CD8-positive, alpha-beta memory T cell (primary cell): ENCODE results near the gene FAM177A1. TPM values are rescaled to one million over a fixed set of nuclear protein-coding genes. Genes with fewer than 3 reads are reported as not detected.
A peak's percentile ranks its signal among the peaks of the same experiment; 100 is the strongest.
"Not testable (repeated sequence)": the region's sequence is repeated elsewhere in the genome, so short reads cannot be mapped to it uniquely, and the experiment has no call there.

Experiments used
- CTCF ChIA-PET: fragments of 350-600 bp; sonication (Branson Sonifier 250); formaldehyde crosslinking; loops from one replicate; lab custom pipeline; 2021; ENCODE audit warnings: antibody characterized with exemption; lab: Charles Lee
- POLR2A ChIA-PET: fragments of 350-600 bp; sonication (Branson Sonifier 250); formaldehyde crosslinking; loops from one replicate; lab custom pipeline; 2021; ENCODE audit warnings: antibody characterized with exemption; lab: Charles Lee
- DNase-seq, 5 donors: peaks; one replicate each; pipeline versions ENCODE4 v3.0.0 to v3.0.0-alpha.2; 2020 to 2022; ENCODE audit warnings: mixed read lengths in 1 of 5
- H3K27ac ChIP-seq: one replicate; pipeline ENCODE4 v1.7.0; 2013; ENCODE audit warnings: low read depth, mild to moderate bottlenecking, low read length, moderate library complexity
- H3K27me3 ChIP-seq: 2 replicates; pipeline ENCODE4 v1.7.0; 2013; ENCODE audit warnings: low read length, mild to moderate bottlenecking; ENCODE audit not compliant: insufficient read depth, poor library complexity, severe bottlenecking
- H3K36me3 ChIP-seq: 2 replicates; pipeline ENCODE4 v1.7.0; 2013; ENCODE audit warnings: mild to moderate bottlenecking, low read length, moderate library complexity; ENCODE audit not compliant: insufficient read depth
- H3K4me1 ChIP-seq: 2 replicates; pipeline ENCODE4 v1.7.0; 2013; ENCODE audit warnings: mild to moderate bottlenecking, low read length, moderate library complexity; ENCODE audit not compliant: insufficient read depth
- H3K4me3 ChIP-seq: 2 replicates; pipeline ENCODE4 v1.7.0; 2013; ENCODE audit warnings: mild to moderate bottlenecking, low read length
- H3K9me3 ChIP-seq: 2 replicates; pipeline ENCODE4 v1.7.0; 2013; ENCODE audit warnings: mild to moderate bottlenecking, low read length
- H3K27ac Mint-ChIP-seq, 8 donors: one replicate each; pipeline ENCODE4 v1.8.0; 2020 to 2021; ENCODE audit warnings: mixed read lengths in 8 of 8, mild to moderate bottlenecking in 6 of 8, inconsistent platforms in 3 of 8, moderate library complexity in 3 of 8
- H3K27me3 Mint-ChIP-seq, 2 donors: one replicate each; pipeline ENCODE4 v1.8.0; 2020 to 2021; ENCODE audit warnings: mixed read lengths in 2 of 2, mild to moderate bottlenecking in 1 of 2, moderate library complexity in 1 of 2
- H3K36me3 Mint-ChIP-seq, 3 donors: one replicate each; pipeline ENCODE4 v1.8.0; 2020 to 2021; ENCODE audit warnings: mixed read lengths in 3 of 3, inconsistent platforms in 1 of 3, mild to moderate bottlenecking in 1 of 3
- H3K4me1 Mint-ChIP-seq, 3 donors: one replicate each; pipeline ENCODE4 v1.8.0; 2020 to 2021; ENCODE audit warnings: mixed read lengths in 3 of 3, inconsistent platforms in 1 of 3, mild to moderate bottlenecking in 1 of 3
- H3K4me3 Mint-ChIP-seq, 7 donors: one replicate each; pipeline ENCODE4 v1.8.0; 2020 to 2021; ENCODE audit warnings: mixed read lengths in 7 of 7, mild to moderate bottlenecking in 6 of 7, moderate library complexity in 4 of 7, inconsistent platforms in 2 of 7
- H3K9me3 Mint-ChIP-seq, 5 donors: one replicate each; pipeline ENCODE4 v1.8.0; 2020 to 2022; ENCODE audit warnings: mixed read lengths in 5 of 5, mild to moderate bottlenecking in 3 of 5, moderate library complexity in 2 of 5, inconsistent platforms in 1 of 5
- polyA plus RNA-seq: library from polyadenylated mRNA; unstranded; fragments of 300-500 nt; fragmentation: Illumina TruSeq; gene quantifications from one replicate; pipeline ENCODE4 v1.2.3, GENCODE V29; 2021
- total RNA-seq, 2 experiments: library from RNA; stranded (reverse); gene quantifications; one replicate each; pipeline ENCODE4 v1.2.3, GENCODE V29; 2021

Gene FAM177A1
- total and polyA plus RNA-seq, 3 experiments from 2014 or later, result 43.1 to 54.6 (median 47.4) TPM

GRCh38 chr14:35088514-35088913, 42.4 kb downstream of the FAM177A1 start:
- POLR2A ChIA-PET, result no interaction called here
- Mint-ChIP-seq H3K27ac (peak overlapping the region in 3 of 8 donors; percentile 2 to 48 (median 38)), H3K4me1 (no peaks in the 10 kb centered on the region)

GRCh38 chr14:35094645-35095044, 48.6 kb downstream of the FAM177A1 start:
- H3K27ac ChIP-seq, H3K9me3 Mint-ChIP-seq, H3K4me1 ChIP-seq, H3K9me3 ChIP-seq, H3K27me3 ChIP-seq, DNase-seq, H3K4me3 Mint-ChIP-seq, H3K27me3 Mint-ChIP-seq, H3K4me3 ChIP-seq, CTCF ChIA-PET, H3K4me1 Mint-ChIP-seq: not testable (repeated sequence)
- Mint-ChIP-seq H3K36me3 (peaks cover 0 to 73% (median 12%) of the 10 kb centered on the region in 3 donors), H3K27ac (peak overlapping the region in 2 of 8 donors; percentile 22 to 41)
- POLR2A ChIA-PET, result interaction anchor here (0.6 kb wide), 3 partner anchors 88 to 499 kb away, joined by 4 read pairs; no protein-coding TSS in a partner anchor
- H3K36me3 ChIP-seq, result peaks cover 25% of the 10 kb centered on the region

More at GRCh38 chr14:35088514-35088913, 42.4 kb downstream of the FAM177A1 start:
- Histone ChIP-seq H3K27ac (no peak overlapping the region), H3K27me3 (no peaks in the 10 kb centered on the region), H3K4me1 (no peaks in the 10 kb centered on the region), H3K9me3 (no peaks in the 10 kb centered on the region), H3K4me3 (no peak overlapping the region), H3K36me3 (peaks cover 11% of the 10 kb centered on the region)
- Mint-ChIP-seq H3K9me3 (no peaks in the 10 kb centered on the region), H3K27me3 (no peaks in the 10 kb centered on the region), H3K4me3 (no peak overlapping the region), H3K36me3 (peaks cover 4 to 68% (median 13%) of the 10 kb centered on the region in 3 donors)
- DNase-seq, result no peak
- CTCF ChIA-PET, result no interaction called here

- ChIA-PET CTCF (no interaction called here), POLR2A (no interaction called here)
- Mint-ChIP-seq H3K27me3 (no peaks in the 10 kb centered on the region), H3K4me1 (peaks cover 6 to 17% (median 16%) of the 10 kb centered on the region in 3 donors), H3K9me3 (no peaks in the 10 kb centered on the region), H3K4me3 (no peak overlapping the region), H3K27ac (no peak overlapping the region), H3K36me3 (peaks cover 16 to 74% (median 29%) of the 10 kb centered on the region in 3 donors)
- Histone ChIP-seq H3K27ac (no peak overlapping the region), H3K27me3 (no peaks in the 10 kb centered on the region), H3K4me1 (no peaks in the 10 kb centered on the region), H3K9me3 (no peaks in the 10 kb centered on the region), H3K36me3 (peaks cover 22% of the 10 kb centered on the region), H3K4me3 (no peak overlapping the region)
- no peak for DNase-seq
These were observed 61.8 kb downstream of the FAM177A1 start for GRCh38 chr14:35107866-35108265.

GRCh38 chr14:35112641-35113040, 66.6 kb downstream of the FAM177A1 start:
- ChIA-PET CTCF (no interaction called here), POLR2A (no interaction called here)
- H3K27me3 ChIP-seq, result no peaks in the 10 kb centered on the region
- peak overlapping the region in 3 of 8 donors; percentile 23 to 59 (median 24) for H3K27ac Mint-ChIP-seq
- H3K36me3 ChIP-seq, result peaks cover 20% of the 10 kb centered on the region
- peak overlapping the region in 1 of 7 donors; percentile 3 for H3K4me3 Mint-ChIP-seq
- no peak for DNase-seq
- no peaks in the 10 kb centered on the region for H3K4me1 ChIP-seq
- peaks cover 11 to 79% (median 27%) of the 10 kb centered on the region in 3 donors for H3K36me3 Mint-ChIP-seq
- no peak overlapping the region for H3K4me3 ChIP-seq
- H3K27me3 Mint-ChIP-seq, result no peaks in the 10 kb centered on the region
- H3K9me3 Mint-ChIP-seq, result no peaks in the 10 kb centered on the region
- no peaks in the 10 kb centered on the region for H3K9me3 ChIP-seq
- H3K4me1 Mint-ChIP-seq, result peaks cover 26 to 48% (median 35%) of the 10 kb centered on the region in 3 donors
- H3K27ac ChIP-seq, result no peak overlapping the region

- Mint-ChIP-seq H3K27me3 (no peaks in the 10 kb centered on the region), H3K4me1 (peaks cover 32 to 56% (median 43%) of the 10 kb centered on the region in 3 donors), H3K9me3 (no peaks in the 10 kb centered on the region), H3K27ac (peak overlapping the region in 7 of 8 donors; percentile 22 to 81 (median 47)), H3K36me3 (peaks cover 11 to 79% (median 30%) of the 10 kb centered on the region in 3 donors), H3K4me3 (peak overlapping the region in 1 of 7 donors; percentile 0)
- ChIA-PET CTCF (interaction anchor here (1.3 kb wide), 1 partner anchor 10 kb away, joined by 3 read pairs; no protein-coding TSS in a partner anchor), POLR2A (interaction anchor here (1.2 kb wide), 1 partner anchor 8 kb away, joined by 3 read pairs; the partner anchor contains the start of genes PPP2R3C and PRORP)
- no peaks in the 10 kb centered on the region for H3K4me1 ChIP-seq
- no peaks in the 10 kb centered on the region for H3K9me3 ChIP-seq
- H3K36me3 ChIP-seq, result peaks cover 20% of the 10 kb centered on the region
- H3K27ac ChIP-seq, result no peak overlapping the region
- no peak for DNase-seq
- no peaks in the 10 kb centered on the region for H3K27me3 ChIP-seq
- no peak overlapping the region for H3K4me3 ChIP-seq
These were observed 67.4 kb downstream of the FAM177A1 start for GRCh38 chr14:35113308-35113950.

- ChIA-PET POLR2A (interaction anchor here (1.2 kb wide), 1 partner anchor 8 kb away, joined by 3 read pairs; the partner anchor contains the start of genes PPP2R3C and PRORP), CTCF (interaction anchor here (1.3 kb wide), 1 partner anchor 9 kb away, joined by 3 read pairs; no protein-coding TSS in a partner anchor)
- Mint-ChIP-seq H3K27me3 (no peaks in the 10 kb centered on the region), H3K36me3 (peaks cover 11 to 82% (median 30%) of the 10 kb centered on the region in 3 donors), H3K9me3 (no peaks in the 10 kb centered on the region), H3K4me3 (no peak overlapping the region), H3K4me1 (peaks cover 32 to 62% (median 49%) of the 10 kb centered on the region in 3 donors), H3K27ac (peak overlapping the region in 5 of 8 donors; percentile 8 to 81 (median 43))
- no peak overlapping the region for H3K27ac ChIP-seq
- peaks cover 20% of the 10 kb centered on the region for H3K36me3 ChIP-seq
- H3K27me3 ChIP-seq, result no peaks in the 10 kb centered on the region
- H3K4me3 ChIP-seq, result no peak overlapping the region
- H3K4me1 ChIP-seq, result no peaks in the 10 kb centered on the region
- no peak for DNase-seq
- H3K9me3 ChIP-seq, result no peaks in the 10 kb centered on the region
These were observed 68.0 kb downstream of the FAM177A1 start for GRCh38 chr14:35114036-35114435.

- Mint-ChIP-seq H3K4me1 (peaks cover 46 to 81% (median 70%) of the 10 kb centered on the region in 3 donors), H3K4me3 (no peak overlapping the region), H3K9me3 (no peaks in the 10 kb centered on the region), H3K27ac (peak overlapping the region in 2 of 8 donors; percentile 40 to 64), H3K27me3 (peaks cover 0 to 1% of the 10 kb centered on the region in 2 donors), H3K36me3 (peaks cover 11 to 79% (median 26%) of the 10 kb centered on the region in 3 donors)
- Histone ChIP-seq H3K4me1 (peaks cover 14% of the 10 kb centered on the region), H3K27me3 (no peaks in the 10 kb centered on the region), H3K36me3 (peaks cover 12% of the 10 kb centered on the region), H3K27ac (no peak overlapping the region), H3K4me3 (no peak overlapping the region), H3K9me3 (no peaks in the 10 kb centered on the region)
- DNase-seq, result no peak
- ChIA-PET CTCF (no interaction called here), POLR2A (no interaction called here)
These were observed 70.2 kb downstream of the FAM177A1 start for GRCh38 chr14:35116242-35116641.

GRCh38 chr14:35117112-35117511, 71.0 kb downstream of the FAM177A1 start:
- Mint-ChIP-seq H3K9me3 (no peaks in the 10 kb centered on the region), H3K4me3 (peak overlapping the region in 2 of 7 donors; percentile 3 to 36), H3K27me3 (peaks cover 0 to 2% of the 10 kb centered on the region in 2 donors), H3K27ac (peak overlapping the region in 6 of 8 donors; percentile 4 to 79 (median 68)), H3K4me1 (peaks cover 47 to 79% (median 71%) of the 10 kb centered on the region in 3 donors), H3K36me3 (peaks cover 4 to 79% (median 19%) of the 10 kb centered on the region in 3 donors)
- POLR2A ChIA-PET, result no interaction called here
- H3K27me3 ChIP-seq, result no peaks in the 10 kb centered on the region
- DNase-seq, result no peak
- CTCF ChIA-PET, result no interaction called here
- H3K4me1 ChIP-seq, result peaks cover 15% of the 10 kb centered on the region
- no peak overlapping the region for H3K27ac ChIP-seq
- H3K4me3 ChIP-seq, result no peak overlapping the region
- no peaks in the 10 kb centered on the region for H3K9me3 ChIP-seq
- peaks cover 12% of the 10 kb centered on the region for H3K36me3 ChIP-seq
